GM12892 (cell line): ENCODE measurements around the gene GRID1.
"Not testable (repeated sequence)": the region's sequence is repeated elsewhere in the genome, so short reads cannot be mapped to it uniquely, and the experiment has no call there.

Experiments used
- DNase-seq: peaks from one replicate; pipeline ENCODE4 v3.0.0; 2011; ENCODE audit not compliant: insufficient read length
- FAIRE-seq: peaks from 2 replicates; lab custom pipeline; 2011; peaks lifted over from hg19 to GRCh38; lab: Jason Lieb, UNC
- POLR2A ChIP-seq: IDR thresholded peaks from 2 replicates; pipeline ENCODE4 v1.6.1; 2011; ENCODE audit warnings: low read depth, low read length, control low read depth
- POLR2AphosphoS5 ChIP-seq: IDR thresholded peaks from 2 replicates; pipeline ENCODE4 v1.6.1; 2011; ENCODE audit warnings: low read depth, low read length, control low read depth
- TAF1 ChIP-seq: IDR thresholded peaks from 2 replicates; pipeline ENCODE4 v1.6.1; 2011; ENCODE audit warnings: low read depth, mild to moderate bottlenecking, control low read depth, low read length, borderline replicate concordance

The GRID1 gene

GRCh38 chr10:86086418-86086817, 280.2 kb downstream of the GRID1 start:
- TF ChIP-seq TAF1 (no peak), POLR2AphosphoS5 (no peak), POLR2A (no peak)
- DNase-seq (no peak), FAIRE-seq (no peak)

- TF ChIP-seq POLR2A (no peak), TAF1 (no peak), POLR2AphosphoS5 (no peak)
- DNase-seq (no peak), FAIRE-seq (no peak)
Measured at GRCh38 chr10:86085686-86086085, 280.9 kb downstream of the GRID1 start.

GRCh38 chr10:86085136-86085535, 281.5 kb downstream of the GRID1 start:
- no peak for TF ChIP-seq POLR2AphosphoS5
- TF ChIP-seq TAF1, result no peak
- no peak for TF ChIP-seq POLR2A
- DNase-seq (no peak), FAIRE-seq (no peak)

- TF ChIP-seq POLR2AphosphoS5 (no peak), POLR2A (no peak), TAF1 (no peak)
- FAIRE-seq, result no peak
- DNase-seq, result no peak
Measured at GRCh38 chr10:86084585-86084984, 282.0 kb downstream of the GRID1 start.

- no peak for FAIRE-seq
- no peak for DNase-seq
- TF ChIP-seq TAF1 (no peak), POLR2A (no peak), POLR2AphosphoS5 (no peak)
Measured at GRCh38 chr10:86083664-86084175, 282.9 kb downstream of the GRID1 start.

- TF ChIP-seq POLR2A (no peak), TAF1 (no peak), POLR2AphosphoS5 (no peak)
- FAIRE-seq (no peak), DNase-seq (no peak)
Measured at GRCh38 chr10:86083206-86083605, 283.4 kb downstream of the GRID1 start.

GRCh38 chr10:86082556-86082955, 284.0 kb downstream of the GRID1 start:
- no peak for TF ChIP-seq TAF1
- TF ChIP-seq POLR2A, result no peak
- FAIRE-seq (no peak), DNase-seq (no peak)

- FAIRE-seq, result no peak
- TF ChIP-seq TAF1, result no peak
- no peak for TF ChIP-seq POLR2AphosphoS5
- TF ChIP-seq POLR2A, result no peak
- no peak for DNase-seq
Measured at GRCh38 chr10:86079088-86079487, 287.5 kb downstream of the GRID1 start.

GRCh38 chr10:86078639-86079035, 288.0 kb downstream of the GRID1 start:
- FAIRE-seq, result no peak

GRCh38 chr10:86077871-86078638, 288.5 kb downstream of the GRID1 start:
- DNase-seq, result no peak

More at GRCh38 chr10:86078639-86079035, 288.0 kb downstream of the GRID1 start:
- no peak for TF ChIP-seq POLR2AphosphoS5
- no peak for TF ChIP-seq POLR2A
- no peak for TF ChIP-seq TAF1
- DNase-seq, result no peak

GRCh38 chr10:86077271-86077670, 289.3 kb downstream of the GRID1 start:
- DNase-seq, result no peak
- no peak for FAIRE-seq
- TF ChIP-seq POLR2AphosphoS5 (no peak), POLR2A (no peak), TAF1 (no peak)

More at GRCh38 chr10:86077871-86078638, 288.5 kb downstream of the GRID1 start:
- no peak for FAIRE-seq
- TF ChIP-seq POLR2A (no peak), TAF1 (no peak), POLR2AphosphoS5 (no peak)

- DNase-seq, FAIRE-seq: not testable (repeated sequence)
Measured at GRCh38 chr10:86076497-86076896, 290.1 kb downstream of the GRID1 start.

- TF ChIP-seq TAF1, result no peak
- no peak for TF ChIP-seq POLR2A
- TF ChIP-seq POLR2AphosphoS5, result no peak
- no peak for DNase-seq
- no peak for FAIRE-seq
Measured at GRCh38 chr10:86075512-86075911, 291.1 kb downstream of the GRID1 start.
